GM19035 (cell line): Measurements from ENCODE around the gene SLC23A2.

Source experiments
- ATAC-seq: cut with Tn5 transposase; IDR thresholded peaks from one replicate; pipeline ENCODE4 v1.9.1; 2021; ENCODE audit not compliant: unreplicated experiment

SLC23A2 gene

DNA sequence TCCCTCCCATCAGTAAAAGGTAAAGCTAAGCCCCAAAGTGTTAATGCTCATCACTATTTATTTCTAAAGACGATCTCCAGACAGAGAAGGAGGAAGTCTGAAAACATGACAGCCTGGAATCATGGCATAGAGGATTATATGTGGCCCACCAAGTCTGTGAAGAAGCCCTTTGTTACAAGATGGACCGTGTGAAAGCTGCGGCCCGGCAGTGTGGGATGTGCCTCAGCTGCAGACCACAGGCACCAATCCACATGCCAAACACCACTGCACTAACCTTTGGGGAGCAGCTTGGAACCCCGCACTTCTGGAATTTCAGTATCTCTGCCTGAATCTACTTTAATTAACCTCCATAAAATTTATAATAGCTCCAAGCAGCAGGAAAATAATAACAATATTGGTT lies 90.4 kb downstream of the SLC23A2 start:
- ATAC-seq = no peak

DNA sequence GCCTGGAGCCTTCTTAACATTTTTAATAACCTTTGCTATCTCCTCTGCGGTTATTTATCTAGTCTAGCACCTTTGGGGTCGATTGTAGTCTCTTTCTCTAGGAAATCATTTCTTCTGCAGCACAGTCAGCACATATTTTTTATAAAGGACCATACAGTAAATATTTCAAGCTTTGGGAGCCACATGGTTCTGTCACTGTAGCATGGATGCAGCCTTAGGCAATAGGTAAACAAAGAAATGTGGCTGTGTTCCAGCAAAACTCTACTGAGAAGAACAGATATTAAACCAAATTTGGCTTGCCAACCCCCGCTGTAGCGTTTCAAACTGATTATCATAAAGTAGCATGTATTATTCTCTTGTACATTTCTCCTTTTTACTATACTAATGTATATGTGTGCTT lies 95.7 kb downstream of the SLC23A2 start:
- no peak for ATAC-seq

DNA sequence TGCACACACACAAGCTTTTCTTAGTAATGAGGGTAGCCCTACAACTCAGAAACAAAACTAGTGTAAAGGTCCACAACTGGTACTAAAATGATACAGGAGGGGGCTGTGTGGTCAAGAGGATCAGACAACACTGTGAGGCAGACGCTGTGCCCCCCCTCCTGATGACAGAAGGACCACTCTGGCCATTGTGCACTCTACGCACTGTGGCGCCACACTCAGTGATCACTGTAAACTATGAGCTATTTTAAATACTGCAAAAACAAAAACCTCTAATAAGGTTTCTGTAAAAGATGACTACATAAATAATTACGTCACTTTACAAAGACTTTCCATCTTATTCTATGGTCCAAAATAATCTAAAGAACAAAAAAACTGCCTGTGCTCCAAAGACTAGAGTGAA lies 96.1 kb downstream of the SLC23A2 start:
- ATAC-seq = no peak

DNA sequence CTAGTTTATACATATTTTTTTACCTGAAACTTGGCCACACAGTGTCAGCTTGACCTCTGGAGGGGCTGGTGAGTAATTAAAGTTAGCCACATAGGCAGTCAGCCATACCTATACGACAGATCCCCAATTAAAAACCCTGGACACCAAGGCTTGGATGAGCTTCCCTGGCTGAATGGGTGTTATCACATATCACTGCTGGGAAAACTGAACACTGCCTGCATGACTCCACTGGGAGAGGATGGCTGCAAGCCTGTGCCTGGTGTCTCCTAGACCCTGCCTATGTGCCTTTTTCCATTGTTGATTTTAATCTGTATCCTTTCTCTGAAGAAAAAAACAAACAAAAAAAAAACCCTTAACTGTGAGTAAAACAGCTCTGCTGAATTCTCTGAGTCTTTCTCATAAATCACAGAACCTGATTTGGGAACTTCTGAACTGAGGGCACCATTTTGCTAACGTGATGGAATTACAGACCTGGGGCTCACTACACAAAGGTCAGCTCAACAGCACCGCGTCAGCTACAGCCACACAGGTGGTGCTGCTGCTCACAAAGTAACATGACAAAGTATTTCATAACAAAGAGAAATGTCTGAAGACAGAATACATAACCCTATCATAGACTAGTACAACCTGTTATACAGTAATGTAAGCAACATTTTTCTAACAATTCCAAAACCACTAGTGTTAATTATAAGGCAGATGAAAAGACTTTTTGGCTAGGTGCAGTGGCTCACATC lies 97.0 kb downstream of the SLC23A2 start:
- ATAC-seq = no peak

DNA sequence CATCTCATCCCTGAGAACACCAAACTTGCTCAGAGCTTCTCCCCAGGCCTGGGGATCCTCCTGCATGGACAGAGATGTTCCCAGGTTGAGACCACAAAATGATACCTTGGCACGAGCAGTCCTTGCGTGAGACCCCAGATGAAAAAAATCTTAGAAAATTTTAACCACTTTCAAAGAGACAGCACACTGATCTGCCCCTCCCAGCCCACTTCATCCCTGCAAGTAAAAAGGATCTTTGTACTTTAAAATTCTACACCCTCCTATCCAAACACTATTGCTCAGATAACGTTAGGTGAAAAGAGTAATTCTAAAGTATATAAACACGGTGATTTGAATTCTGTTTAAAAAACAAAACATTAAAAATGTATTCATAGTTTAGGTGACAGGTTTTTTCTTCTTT lies 98.5 kb downstream of the SLC23A2 start:
- no peak for ATAC-seq

DNA sequence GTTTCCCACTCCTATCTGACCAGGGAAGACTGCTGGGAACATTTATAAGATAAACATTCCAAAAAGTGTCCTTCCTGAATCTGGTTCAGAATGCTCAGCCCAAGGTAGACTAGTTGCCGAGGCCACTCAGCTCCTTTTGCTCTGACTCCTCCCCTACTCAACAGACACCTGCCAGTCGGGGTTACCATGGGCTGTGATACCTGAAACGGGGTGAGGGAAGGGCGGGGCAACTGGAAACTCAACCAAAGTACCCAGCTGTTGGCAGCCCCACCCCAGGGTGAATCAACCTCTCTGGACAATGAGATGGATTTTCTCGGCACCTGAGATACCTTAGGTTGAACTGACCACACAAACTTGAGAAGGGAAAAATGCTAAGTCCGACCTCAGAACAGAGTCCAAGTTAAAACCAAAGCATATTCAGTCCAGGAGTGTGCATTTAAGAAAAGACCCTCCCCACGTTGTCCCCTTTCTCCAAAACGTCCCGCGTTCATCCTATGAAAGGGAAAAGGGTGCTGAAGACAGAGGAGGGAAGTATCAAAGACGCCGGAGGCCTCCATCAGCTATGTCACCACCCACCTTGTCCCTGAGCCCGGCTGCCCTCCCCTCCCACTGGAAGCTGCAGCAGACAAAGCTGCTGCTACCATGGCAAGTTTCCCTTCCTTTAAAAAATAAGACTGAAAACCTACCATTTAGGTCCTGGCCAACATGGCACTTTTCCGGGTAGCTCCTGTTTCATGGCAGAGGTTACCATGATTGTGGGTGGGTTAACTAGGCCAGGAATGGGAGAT lies 100.1 kb downstream of the SLC23A2 start:
- no peak for ATAC-seq

DNA sequence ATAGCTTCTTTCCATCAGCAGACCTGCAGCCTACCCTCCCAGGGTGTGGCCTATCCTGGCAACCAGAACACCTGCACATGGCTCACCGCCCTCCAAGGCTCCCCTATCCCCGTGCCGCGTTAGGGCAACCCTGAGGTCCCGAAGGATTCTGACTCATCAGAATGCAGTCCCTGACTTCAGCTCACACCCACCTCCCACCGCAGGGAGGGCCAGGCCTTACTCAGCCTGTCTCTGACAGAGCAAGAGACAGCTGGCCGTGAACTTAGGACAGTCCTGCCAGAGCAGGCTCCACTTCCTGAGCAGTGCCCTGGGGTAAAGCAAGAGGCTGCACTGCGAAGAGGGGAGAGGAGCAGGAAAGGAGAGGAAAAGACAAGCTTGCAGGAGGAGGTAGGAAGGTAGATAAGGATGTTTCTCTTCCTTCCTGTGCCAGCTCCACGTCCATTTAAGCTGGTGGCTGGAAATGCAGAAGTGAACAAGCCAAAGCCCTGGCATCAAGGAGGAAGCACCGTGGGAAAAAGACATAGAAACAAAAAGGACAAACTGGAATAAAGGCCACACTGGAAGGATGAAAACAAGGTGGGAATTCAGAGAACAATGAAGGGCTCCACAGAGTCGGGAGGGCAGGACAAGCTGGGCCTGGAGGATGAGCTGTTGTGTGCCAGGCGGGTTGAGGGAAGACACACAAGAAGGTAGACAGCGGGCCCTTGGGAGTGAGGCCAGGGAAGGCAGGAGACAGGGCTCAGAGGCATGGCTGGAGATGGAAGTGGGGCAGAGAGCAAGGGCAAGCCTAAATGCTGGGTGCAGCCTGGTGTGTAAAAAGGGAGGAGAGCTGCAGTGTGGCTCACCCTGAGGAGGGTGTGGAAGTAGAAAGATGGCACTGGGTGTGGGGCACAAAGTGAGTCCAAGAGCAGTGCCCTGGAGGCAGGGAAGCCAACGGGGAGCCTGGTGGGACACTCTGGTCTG lies 102.7 kb downstream of the SLC23A2 start:
- ATAC-seq = no peak

DNA sequence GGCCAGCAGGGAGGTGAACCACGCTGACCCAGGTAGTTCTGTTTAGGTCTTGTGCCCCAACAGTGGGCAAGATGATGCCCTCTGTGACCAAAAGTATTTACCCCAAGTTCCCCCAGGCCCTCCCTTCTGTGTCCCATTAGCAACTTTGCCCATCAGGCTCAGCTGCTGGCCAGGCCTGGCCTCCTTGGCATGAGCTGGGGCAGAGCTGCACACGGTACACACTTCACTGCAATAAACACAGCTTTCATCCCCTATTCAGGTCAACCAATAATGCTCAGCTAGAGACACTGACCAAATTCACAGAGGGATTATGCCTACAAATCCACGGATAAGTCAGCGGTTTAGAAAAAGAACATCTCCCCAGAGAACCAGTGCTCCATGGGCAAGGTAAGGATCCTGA lies 103.7 kb downstream of the SLC23A2 start:
- no peak for ATAC-seq

DNA sequence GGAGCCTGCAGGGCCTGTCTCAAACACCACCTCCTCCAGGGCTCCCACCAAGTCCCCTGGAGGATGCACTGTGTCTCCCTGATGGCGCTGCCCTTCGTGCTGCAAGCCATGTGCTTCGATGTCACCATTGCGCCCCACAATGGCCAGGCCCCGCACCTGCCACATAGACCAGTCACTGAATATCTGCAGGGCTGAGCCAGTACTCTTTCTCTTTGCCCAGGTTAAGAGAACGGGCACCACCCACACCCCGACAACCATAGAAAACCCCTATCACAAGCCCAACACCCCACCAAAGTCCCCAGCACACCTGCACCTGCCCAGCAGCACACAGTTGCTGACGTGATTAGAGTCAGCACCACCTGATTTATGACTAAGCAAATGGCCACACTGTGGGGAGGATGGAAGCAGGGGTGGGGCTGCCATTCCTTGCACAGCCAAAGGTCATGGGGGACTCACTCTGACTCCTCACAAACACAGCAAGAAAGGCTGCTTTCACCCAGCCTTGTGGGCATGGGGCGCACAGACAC lies 104.3 kb downstream of the SLC23A2 start:
- ATAC-seq = no peak

DNA sequence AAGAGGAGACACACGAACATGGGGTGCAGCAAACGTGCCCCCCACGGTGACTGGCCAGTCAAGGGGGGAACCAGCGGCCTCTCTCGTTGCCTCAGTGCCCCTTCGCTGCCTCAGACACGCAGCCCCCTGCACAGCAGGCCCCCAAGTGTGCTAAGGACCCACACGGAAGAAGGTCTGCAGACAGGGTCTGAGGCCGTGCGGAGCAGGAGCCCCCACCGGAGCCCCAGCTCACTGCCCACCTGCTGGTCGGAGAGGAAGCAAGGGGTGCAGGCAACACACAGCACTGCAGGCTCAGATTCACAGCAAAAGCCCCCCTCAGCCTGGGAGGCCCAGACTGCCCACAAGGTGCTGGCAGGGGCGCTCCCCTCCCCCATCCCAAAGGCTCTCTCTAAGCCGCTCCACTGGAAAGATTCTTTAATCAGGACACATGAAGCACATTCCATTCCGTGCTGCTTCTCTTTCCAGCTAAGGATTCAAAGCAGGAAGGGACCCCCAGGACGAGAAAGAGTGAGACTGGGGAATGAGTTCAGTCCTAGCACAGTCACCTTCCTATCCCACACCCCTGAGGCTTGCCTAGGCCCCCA lies 105.1 kb downstream of the SLC23A2 start:
- no peak for ATAC-seq

DNA sequence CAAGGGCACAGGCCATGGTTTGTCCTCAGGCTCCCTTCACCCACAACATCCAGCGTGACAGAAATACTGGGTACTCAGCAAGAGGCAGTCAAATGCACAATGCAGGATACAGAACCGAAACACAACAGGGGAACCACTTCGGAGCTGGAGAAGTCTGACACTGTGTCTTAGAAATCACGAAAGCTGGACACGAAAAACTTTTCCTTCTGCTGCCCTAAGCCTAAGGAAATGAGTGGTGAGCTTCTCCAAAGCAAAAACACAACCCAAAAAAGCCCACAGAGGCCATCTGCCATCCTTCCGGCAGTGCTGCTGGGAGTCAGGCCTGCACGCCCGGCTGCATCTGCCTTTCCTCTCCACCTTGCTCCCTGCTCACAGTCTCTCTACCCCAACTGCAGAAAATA lies 106.3 kb downstream of the SLC23A2 start:
- ATAC-seq = no peak

DNA sequence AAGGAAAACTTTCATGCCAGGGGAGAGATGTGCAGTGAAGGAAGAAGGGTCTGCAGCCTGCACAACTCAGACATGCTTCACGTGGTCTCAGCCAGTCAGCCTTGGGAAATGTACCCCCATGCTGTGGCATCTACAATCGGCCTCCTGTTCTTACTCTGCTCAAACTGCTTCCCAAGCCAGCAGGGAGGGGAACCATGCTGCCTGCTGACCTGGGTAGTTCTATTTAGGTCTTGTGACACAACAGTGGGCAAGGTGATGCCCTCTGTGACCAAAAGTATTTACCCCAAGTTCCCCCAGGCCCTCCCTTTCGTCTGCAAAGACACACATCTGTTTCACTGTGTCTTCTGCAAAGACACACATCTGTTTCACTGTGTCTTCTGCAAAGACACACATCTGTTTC lies 106.9 kb downstream of the SLC23A2 start:
- ATAC-seq = no peak

DNA sequence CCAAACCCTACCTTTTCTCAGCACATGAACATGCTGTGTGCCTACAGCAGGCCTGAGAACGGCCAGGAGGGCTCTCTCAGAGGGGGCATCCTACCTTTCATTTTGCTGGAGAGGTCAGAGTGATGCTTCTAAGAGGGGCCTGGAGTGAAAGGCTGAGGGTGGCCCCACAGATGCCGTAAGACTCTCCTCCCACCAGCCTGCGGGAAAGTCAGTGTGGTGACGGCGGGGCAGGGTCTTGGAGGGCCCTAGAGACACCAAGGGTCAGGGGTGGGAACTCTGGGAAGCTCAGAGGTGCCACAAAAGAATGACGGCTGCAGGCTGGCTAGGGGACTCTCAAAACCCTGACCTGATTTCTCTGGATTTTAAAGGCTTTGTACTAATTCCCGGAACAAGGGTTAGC lies 107.6 kb downstream of the SLC23A2 start:
- no peak for ATAC-seq

DNA sequence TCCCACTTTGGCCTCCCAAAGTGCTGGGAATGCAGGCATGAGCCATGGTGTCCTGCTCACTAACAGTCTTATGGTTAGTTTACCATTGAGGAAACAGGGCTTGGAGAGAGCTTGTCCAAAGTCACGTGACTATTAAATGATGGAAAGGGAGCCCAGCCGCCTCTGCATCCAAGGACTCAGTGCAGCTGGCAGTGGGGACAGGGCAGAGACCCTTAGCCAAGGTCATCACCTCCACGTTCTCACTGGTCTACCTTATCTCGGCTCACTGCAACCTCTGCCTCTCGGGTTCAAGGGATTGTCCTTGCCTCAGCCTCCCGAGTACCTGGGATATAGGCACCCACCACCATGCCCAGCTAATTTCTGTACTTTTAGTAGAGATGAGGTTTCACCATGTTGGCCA lies 109.3 kb downstream of the SLC23A2 start:
- ATAC-seq = no peak

DNA sequence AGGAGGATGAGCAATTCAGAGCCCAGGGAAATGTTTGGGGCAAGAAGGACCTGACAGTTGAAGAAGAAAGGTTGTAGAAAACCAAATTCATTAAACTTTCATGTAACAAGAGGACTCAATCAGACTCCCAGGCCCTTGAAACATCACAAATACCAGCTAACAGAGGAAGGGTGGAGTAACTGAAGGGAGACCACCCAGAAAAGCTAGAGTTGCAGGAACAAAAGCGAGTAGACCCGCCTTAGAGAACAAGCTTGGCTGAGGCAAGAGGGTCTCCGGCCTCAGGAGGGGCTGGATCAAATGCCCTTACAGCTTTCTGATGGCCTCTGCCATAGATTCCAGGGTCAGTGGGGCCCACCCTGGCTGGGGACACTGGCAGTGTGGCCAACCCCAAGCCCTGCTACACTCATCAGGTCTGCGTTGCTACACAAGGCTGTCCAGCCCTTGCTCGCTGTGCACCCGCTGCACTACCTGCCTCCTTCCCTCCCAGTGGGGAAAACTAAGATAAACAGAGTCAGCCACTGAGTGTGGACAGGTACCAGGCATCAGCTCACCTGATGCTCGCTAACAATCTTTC lies 110.0 kb downstream of the SLC23A2 start:
- ATAC-seq = no peak

DNA sequence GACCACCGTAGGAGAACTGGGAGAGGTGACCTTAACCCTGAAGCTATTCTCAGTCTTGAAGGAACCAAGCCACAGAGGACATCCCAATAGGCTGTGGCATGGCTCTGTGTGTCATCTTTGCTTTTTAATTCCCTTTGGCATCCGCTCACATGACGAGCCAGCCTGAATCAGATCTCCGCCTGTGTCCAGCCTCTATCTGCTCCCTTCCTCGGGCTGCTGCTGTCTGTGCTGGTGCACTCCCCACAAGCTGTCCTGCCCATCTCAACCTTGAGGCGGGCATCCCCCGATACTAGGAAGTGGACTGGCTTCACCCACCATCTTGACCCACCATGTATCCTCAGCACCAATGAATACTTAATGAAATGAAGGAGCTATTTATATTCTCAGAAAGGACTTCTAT lies 111.9 kb downstream of the SLC23A2 start:
- no peak for ATAC-seq

DNA sequence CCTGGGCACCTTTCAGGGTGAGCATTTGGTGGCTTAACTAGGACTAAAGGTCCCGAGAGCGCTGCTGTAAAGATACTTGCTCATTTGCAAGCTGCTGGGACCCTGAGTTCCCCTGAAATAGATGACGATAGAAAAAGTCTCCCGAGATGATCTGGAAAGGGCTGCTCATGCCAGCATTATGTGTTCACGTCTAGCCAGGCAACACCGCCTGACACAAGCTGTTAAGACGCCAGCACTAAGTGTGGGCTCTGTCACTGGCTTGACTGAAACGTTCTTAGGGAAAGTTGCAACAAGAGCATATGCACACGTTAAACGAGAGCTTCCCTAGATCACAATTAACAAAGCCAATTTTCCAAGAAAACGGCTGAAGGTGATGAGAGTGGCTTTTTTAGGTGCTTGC lies 113.7 kb downstream of the SLC23A2 start:
- ATAC-seq = no peak

DNA sequence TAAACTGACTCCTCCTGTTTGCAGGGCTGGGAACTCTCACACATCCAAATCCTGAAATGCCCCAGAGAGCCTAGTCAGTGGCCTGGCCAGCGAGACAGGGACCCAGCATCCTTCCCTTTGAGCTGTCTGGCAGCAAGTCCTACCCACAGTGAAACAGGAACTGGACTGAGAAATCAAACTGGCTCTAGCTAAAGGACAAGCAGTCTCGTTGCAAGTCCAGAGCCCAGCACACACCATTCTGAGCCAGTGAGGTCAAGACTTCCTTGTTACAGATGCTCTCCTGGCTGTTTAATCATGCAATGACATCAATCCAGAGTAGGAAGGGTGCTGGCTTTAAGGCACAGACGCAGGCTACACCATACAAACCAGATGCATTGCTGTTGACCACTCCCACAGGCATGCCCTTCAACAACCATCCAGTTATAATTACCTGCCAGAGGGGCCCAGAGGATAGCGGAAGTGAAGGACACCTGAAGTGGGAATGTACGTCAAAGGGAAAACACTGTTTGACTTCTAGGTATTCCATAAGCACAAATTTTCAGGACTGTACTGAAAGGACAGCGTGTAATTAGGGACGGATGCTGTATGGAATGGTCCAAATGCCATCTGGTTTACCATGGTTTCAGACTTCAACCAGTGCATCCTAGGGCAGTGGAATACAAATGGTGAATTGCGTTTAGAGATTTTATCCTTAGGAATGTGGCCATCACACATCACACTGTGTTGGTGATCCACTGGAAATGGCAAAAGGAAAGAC lies 114.4 kb downstream of the SLC23A2 start:
- ATAC-seq = no peak

DNA sequence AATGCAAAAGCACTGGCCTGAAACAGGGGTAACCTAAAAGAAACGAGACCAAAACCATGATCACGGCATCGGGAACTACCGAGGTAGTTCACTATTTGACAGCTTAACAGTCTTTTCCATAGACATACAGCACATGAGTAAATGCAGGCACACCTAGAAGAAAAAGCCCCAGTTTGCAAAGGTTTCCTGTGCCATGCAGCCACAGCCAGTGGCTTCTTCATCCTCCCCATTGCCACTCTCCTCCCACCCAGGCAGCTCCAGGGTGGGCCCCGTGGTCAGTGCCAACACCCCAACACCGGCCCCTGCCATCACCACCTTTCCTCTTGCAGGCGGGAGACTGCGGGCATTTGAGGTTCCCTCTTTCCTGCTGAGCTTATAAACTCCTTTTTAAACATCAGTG lies 115.4 kb downstream of the SLC23A2 start:
- no peak for ATAC-seq

DNA sequence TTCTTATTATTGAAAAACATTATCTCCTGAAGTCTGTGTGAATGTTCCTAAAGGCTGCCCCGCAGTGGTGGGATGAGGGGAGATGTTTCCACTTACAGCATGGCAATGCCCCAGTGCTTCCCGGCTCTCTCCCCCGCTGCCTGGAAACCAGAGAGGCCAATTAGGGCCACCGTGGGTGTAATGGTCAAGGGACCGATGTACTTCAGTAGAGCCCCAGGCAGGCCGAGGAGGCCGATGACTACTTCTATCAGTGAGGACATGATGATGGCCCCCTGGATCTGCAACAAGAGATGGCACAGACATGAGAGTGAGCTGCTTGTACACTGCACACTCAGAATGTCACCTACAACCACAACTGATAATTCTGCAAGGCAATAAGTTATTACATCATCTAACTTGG lies 117.8 kb downstream of the SLC23A2 start:
- no peak for ATAC-seq
